GM19025 (cell line): ENCODE results near the gene ALDH5A1.
A peak's percentile ranks its signal among the peaks of the same experiment; 100 is the strongest.
"Not testable (repeated sequence)": the region's sequence is repeated elsewhere in the genome, so short reads cannot be mapped to it uniquely, and the experiment has no call there.

Experiments
- ATAC-seq: cut with Tn5 transposase; IDR thresholded peaks from one replicate; pipeline ENCODE4 v1.9.1; 2021; ENCODE audit warnings: mild to moderate bottlenecking, low read depth, moderate library complexity; ENCODE audit not compliant: unreplicated experiment

ALDH5A1 gene

GRCh38 chr6:24484657-24485323 lies 10.0 kb upstream of the ALDH5A1 start:
- no peak for ATAC-seq

GRCh38 chr6:24486065-24486464 lies 8.7 kb upstream of the ALDH5A1 start:
- no peak for ATAC-seq

- no peak for ATAC-seq
Measured at GRCh38 chr6:24489470-24489869, 5.3 kb upstream of the ALDH5A1 start, which contains the start of gene GPLD1. Gene GPLD1, minus strand, starts transcription at chr6:24489578. Its CDS starts 67 bp downstream, at chr6:24489511.

GRCh38 chr6:24489881-24490280 lies 4.9 kb upstream of the ALDH5A1 start:
- ATAC-seq, result no peak

- ATAC-seq, result no peak
Measured at GRCh38 chr6:24490948-24491347, 3.8 kb upstream of the ALDH5A1 start.

GRCh38 chr6:24492475-24492874 lies 2.3 kb upstream of the ALDH5A1 start:
- no peak for ATAC-seq

GRCh38 chr6:24493945-24494820 lies 586 bp upstream of the ALDH5A1 start:
- ATAC-seq, result no peak

GRCh38 chr6:24497254-24497970 lies 2.6 kb downstream of the ALDH5A1 start:
- ATAC-seq, result no peak

GRCh38 chr6:24500683-24501082 lies 5.9 kb downstream of the ALDH5A1 start:
- no peak for ATAC-seq

GRCh38 chr6:24501374-24501773 lies 6.6 kb downstream of the ALDH5A1 start:
- ATAC-seq, result no peak

- no peak for ATAC-seq
Measured at GRCh38 chr6:24501914-24502313, 7.1 kb downstream of the ALDH5A1 start.

- no peak for ATAC-seq
Measured at GRCh38 chr6:24504287-24504648, 9.5 kb downstream of the ALDH5A1 start.

GRCh38 chr6:24504649-24505586 lies 10.1 kb downstream of the ALDH5A1 start:
- ATAC-seq, result no peak

GRCh38 chr6:24506814-24507520 lies 12.2 kb downstream of the ALDH5A1 start:
- ATAC-seq, result no peak

- ATAC-seq, result not testable (repeated sequence)
Measured at GRCh38 chr6:24511976-24512375, 17.2 kb downstream of the ALDH5A1 start.

GRCh38 chr6:24513602-24514001 lies 18.8 kb downstream of the ALDH5A1 start:
- no peak for ATAC-seq

- ATAC-seq, result peak; percentile 61
Measured at GRCh38 chr6:24517659-24518543, 23.1 kb downstream of the ALDH5A1 start.

- ATAC-seq, result peak; percentile 41
Measured at GRCh38 chr6:24520929-24521546, 26.3 kb downstream of the ALDH5A1 start.
